ENCODE measurements around the gene PRKN. TPM values are rescaled to one million over a fixed set of nuclear protein-coding genes. Genes with fewer than 3 reads are reported as not detected.

PRKN gene
- total and polyA plus RNA-seq, 2 experiments from 2014 or later: 2.3 to 3.9 TPM

DNA sequence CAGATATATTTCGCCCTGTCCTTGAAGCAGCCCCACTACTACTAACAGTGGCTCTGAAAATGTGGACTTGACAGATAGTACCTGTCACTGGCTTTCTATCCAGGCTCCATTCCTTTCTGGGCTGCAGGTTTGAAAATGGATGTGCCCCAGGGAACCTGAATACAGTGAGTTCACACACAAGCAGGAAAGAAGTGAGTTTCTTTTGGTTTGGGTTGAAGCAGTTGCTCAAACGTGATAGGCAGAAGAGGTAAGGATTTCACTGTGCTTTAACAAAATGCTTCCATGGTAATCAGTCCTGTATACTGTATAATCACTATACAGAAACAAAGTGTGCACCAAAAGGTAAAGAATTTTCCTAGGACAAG lies 382.9 kb downstream of the PRKN start:
- Histone ChIP-seq H3K4me3 (no peak overlapping the region), H2AFZ (no peak overlapping the region), H3K27me3 (no peaks in the 10 kb centered on the region), H3K4me2 (no peak overlapping the region), H4K20me1 (ENCODE audit: insufficient read depth, poor library complexity, severe bottlenecking) (no peaks in the 10 kb centered on the region), H3K27ac (no peak overlapping the region), H3K36me3 (replicated peaks; ENCODE audit: insufficient read depth, low read depth) (no peaks in the 10 kb centered on the region), H3K79me2 (no peaks in the 10 kb centered on the region), H3K9me2 (replicated peaks; ENCODE audit: insufficient read depth) (no peaks in the 10 kb centered on the region), H3K9me3 (ENCODE audit: low read depth) (no peaks in the 10 kb centered on the region), H3K4me1 (ENCODE audit: insufficient read depth) (peaks cover 5% of the 10 kb centered on the region)
- WGBS (ENCODE audit: low lambda C conversion rate, missing lambda C conversion rate): 74% methylated on average over 2 of the region's 2 CpGs
- no peak for DNase-seq (ENCODE audit: low spot score)
- no peak for TF ChIP-seq EZH2phosphoT487 (IDR thresholded peaks at IDR 0.05; ENCODE audit: low read depth, severe bottlenecking, unreplicated experiment)
- TF ChIP-seq, protein P1, sequence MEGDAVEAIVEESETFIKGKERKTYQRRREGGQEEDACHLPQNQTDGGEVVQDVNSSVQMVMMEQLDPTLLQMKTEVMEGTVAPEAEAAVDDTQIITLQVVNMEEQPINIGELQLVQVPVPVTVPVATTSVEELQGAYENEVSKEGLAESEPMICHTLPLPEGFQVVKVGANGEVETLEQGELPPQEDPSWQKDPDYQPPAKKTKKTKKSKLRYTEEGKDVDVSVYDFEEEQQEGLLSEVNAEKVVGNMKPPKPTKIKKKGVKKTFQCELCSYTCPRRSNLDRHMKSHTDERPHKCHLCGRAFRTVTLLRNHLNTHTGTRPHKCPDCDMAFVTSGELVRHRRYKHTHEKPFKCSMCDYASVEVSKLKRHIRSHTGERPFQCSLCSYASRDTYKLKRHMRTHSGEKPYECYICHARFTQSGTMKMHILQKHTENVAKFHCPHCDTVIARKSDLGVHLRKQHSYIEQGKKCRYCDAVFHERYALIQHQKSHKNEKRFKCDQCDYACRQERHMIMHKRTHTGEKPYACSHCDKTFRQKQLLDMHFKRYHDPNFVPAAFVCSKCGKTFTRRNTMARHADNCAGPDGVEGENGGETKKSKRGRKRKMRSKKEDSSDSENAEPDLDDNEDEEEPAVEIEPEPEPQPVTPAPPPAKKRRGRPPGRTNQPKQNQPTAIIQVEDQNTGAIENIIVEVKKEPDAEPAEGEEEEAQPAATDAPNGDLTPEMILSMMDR (IDR thresholded peaks at IDR 0.05; ENCODE audit: poor library complexity): no peak
- TF ChIP-seq EZH2 (IDR thresholded peaks at IDR 0.05; ENCODE audit: borderline replicate concordance): no peak

GRCh38 chr6:162343936-162344645 lies 383.5 kb downstream of the PRKN start:
- 84% methylated on average over 8 of the region's 8 CpGs for WGBS (ENCODE audit: low lambda C conversion rate, missing lambda C conversion rate)

DNA sequence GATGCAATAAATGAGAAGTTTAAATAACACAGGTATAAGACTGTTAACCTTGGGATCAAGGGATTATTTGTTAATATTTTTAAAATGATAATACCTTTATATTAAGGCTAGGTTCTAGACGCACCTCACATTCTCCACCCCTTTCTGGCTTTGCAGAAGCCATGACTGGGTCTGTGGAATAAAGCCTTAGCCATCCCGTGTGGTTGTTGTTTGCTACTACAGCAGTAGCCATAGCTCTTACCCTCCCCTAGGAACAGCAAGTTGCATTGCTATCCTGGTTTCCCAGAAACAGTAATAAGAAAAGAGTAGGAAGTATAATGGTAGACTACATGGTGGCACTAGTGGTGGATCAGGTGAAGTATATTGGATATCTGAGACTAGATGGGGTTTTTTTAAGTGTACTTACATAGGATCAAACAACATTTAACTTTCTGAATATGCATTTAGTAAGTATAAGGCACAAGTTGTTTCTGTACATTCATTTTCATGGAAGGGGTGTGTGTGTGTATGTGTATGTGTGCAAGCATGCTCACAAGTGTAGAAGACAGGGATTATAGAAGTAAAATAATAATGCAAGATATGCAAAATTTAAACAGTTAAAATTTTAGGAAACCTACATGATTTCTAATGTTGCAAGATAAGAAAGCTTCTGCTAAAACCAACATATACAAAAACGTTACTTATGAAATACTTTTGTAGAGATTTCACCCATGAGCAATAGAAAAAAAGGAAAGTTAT lies 384.2 kb downstream of the PRKN start:
- Histone ChIP-seq H3K27ac (no peak overlapping the region), H3K36me3 (replicated peaks; ENCODE audit: insufficient read depth, low read depth) (no peaks in the 10 kb centered on the region), H3K9me3 (ENCODE audit: low read depth) (no peaks in the 10 kb centered on the region), H3K4me2 (no peak overlapping the region), H3K4me3 (no peak overlapping the region), H4K20me1 (ENCODE audit: insufficient read depth, poor library complexity, severe bottlenecking) (no peaks in the 10 kb centered on the region), H3K4me1 (ENCODE audit: insufficient read depth) (peaks cover 5% of the 10 kb centered on the region), H2AFZ (no peak overlapping the region), H3K9me2 (replicated peaks; ENCODE audit: insufficient read depth) (no peaks in the 10 kb centered on the region), H3K27me3 (no peaks in the 10 kb centered on the region), H3K79me2 (no peaks in the 10 kb centered on the region)
- TF ChIP-seq EZH2phosphoT487 (IDR thresholded peaks at IDR 0.05; ENCODE audit: low read depth, severe bottlenecking, unreplicated experiment) (no peak), EZH2 (IDR thresholded peaks at IDR 0.05; ENCODE audit: borderline replicate concordance) (no peak)
- TF ChIP-seq, protein P1 (IDR thresholded peaks at IDR 0.05; ENCODE audit: poor library complexity): no peak
- 54% methylated on average over 3 of the region's 3 CpGs for WGBS (ENCODE audit: low lambda C conversion rate, missing lambda C conversion rate)
- DNase-seq (ENCODE audit: low spot score): no peak

More at GRCh38 chr6:162343936-162344645, 383.5 kb downstream of the PRKN start:
- Histone ChIP-seq H3K9me2 (replicated peaks; ENCODE audit: insufficient read depth) (no peaks in the 10 kb centered on the region), H3K4me1 (ENCODE audit: insufficient read depth) (peaks cover 5% of the 10 kb centered on the region), H4K20me1 (ENCODE audit: insufficient read depth, poor library complexity, severe bottlenecking) (no peaks in the 10 kb centered on the region), H2AFZ (no peak overlapping the region), H3K27me3 (no peaks in the 10 kb centered on the region), H3K36me3 (replicated peaks; ENCODE audit: insufficient read depth, low read depth) (no peaks in the 10 kb centered on the region), H3K4me2 (no peak overlapping the region), H3K27ac (no peak overlapping the region), H3K9me3 (ENCODE audit: low read depth) (no peaks in the 10 kb centered on the region), H3K4me3 (no peak overlapping the region), H3K79me2 (no peaks in the 10 kb centered on the region)
- no peak for TF ChIP-seq EZH2phosphoT487 (IDR thresholded peaks at IDR 0.05; ENCODE audit: low read depth, severe bottlenecking, unreplicated experiment)
- TF ChIP-seq EZH2 (IDR thresholded peaks at IDR 0.05; ENCODE audit: borderline replicate concordance): no peak
- TF ChIP-seq, protein P1 (IDR thresholded peaks at IDR 0.05; ENCODE audit: poor library complexity): no peak
- DNase-seq (ENCODE audit: low spot score): no peak
